ENCODE data around the gene SSBP3. TPM values are rescaled to one million over a fixed set of nuclear protein-coding genes. Genes with fewer than 3 reads are reported as not detected.

The SSBP3 gene
- total RNA-seq, 3 donors from 2014 or later: 21.3 to 28.0 (median 25.6) TPM

GRCh38 chr1:54314696-54315095 is 91.5 kb downstream of the SSBP3 start:
- H3K9me3 ChIP-seq: no peaks in the 10 kb centered on the region
- no peak overlapping the region for H3K4me3 ChIP-seq
- H3K4me1 ChIP-seq: peaks cover 5 to 26% of the 10 kb centered on the region in 2 donors
- no peaks in the 10 kb centered on the region for H3K27me3 ChIP-seq
- TF ChIP-seq POLR2A (IDR thresholded peaks at IDR 0.05) (no peak), POLR2AphosphoS5 (IDR thresholded peaks at IDR 0.05) (no peak)
- no peak for DNase-seq (ENCODE audit: low spot score in 2 of 2)
- H3K27ac ChIP-seq: peak overlapping the region; percentile 41 to 50
- H3K36me3 ChIP-seq: no peaks in the 10 kb centered on the region
- intact Hi-C loops (cut with DNase I; ENCODE audit: low total_unique reads): no loop called here

GRCh38 chr1:54312796-54313316 is 93.3 kb downstream of the SSBP3 start:
- Histone ChIP-seq H3K4me3 (no peak overlapping the region), H3K4me1 (peaks cover 5 to 23% of the 10 kb centered on the region in 2 donors), H3K9me3 (no peaks in the 10 kb centered on the region)

GRCh38 chr1:54311506-54311905 is 94.7 kb downstream of the SSBP3 start:
- no peaks in the 10 kb centered on the region for H3K9me3 ChIP-seq
- intact Hi-C loops (cut with DNase I; ENCODE audit: low total_unique reads): no loop called here
- H3K27me3 ChIP-seq: no peaks in the 10 kb centered on the region
- DNase-seq (ENCODE audit: low spot score in 2 of 2): no peak
- H3K4me1 ChIP-seq: peaks cover 5 to 23% of the 10 kb centered on the region in 2 donors
- H3K4me3 ChIP-seq: no peak overlapping the region
- TF ChIP-seq CTCF (IDR thresholded peaks at IDR 0.05) (no peak), POLR2AphosphoS5 (IDR thresholded peaks at IDR 0.05) (no peak), POLR2A (IDR thresholded peaks at IDR 0.05) (no peak)
- peak overlapping the region in 1 of 2 donors; percentile 49 for H3K27ac ChIP-seq
- no peaks in the 10 kb centered on the region for H3K36me3 ChIP-seq

More at GRCh38 chr1:54312796-54313316, 93.3 kb downstream of the SSBP3 start:
- H3K27me3 ChIP-seq: no peaks in the 10 kb centered on the region
- DNase-seq (ENCODE audit: low spot score in 2 of 2): peak in 1 of 2 donors; percentile 54
- peak overlapping the region; percentile 64 to 90 for H3K27ac ChIP-seq
- TF ChIP-seq POLR2A (IDR thresholded peaks at IDR 0.05) (no peak), POLR2AphosphoS5 (IDR thresholded peaks at IDR 0.05) (peak; percentile 8 to 48 (median 37))
- no peaks in the 10 kb centered on the region for H3K36me3 ChIP-seq
- intact Hi-C loops (cut with DNase I; ENCODE audit: low total_unique reads): no loop called here

- no peak overlapping the region for H3K4me3 ChIP-seq
- no peaks in the 10 kb centered on the region for H3K9me3 ChIP-seq
- DNase-seq (ENCODE audit: low spot score in 2 of 2): no peak
- intact Hi-C loops (cut with DNase I; ENCODE audit: low total_unique reads): no loop called here
- peak overlapping the region in 1 of 2 donors; percentile 49 for H3K27ac ChIP-seq
- H3K27me3 ChIP-seq: no peaks in the 10 kb centered on the region
- no peaks in the 10 kb centered on the region for H3K36me3 ChIP-seq
- peaks cover 5 to 23% of the 10 kb centered on the region in 2 donors for H3K4me1 ChIP-seq
- TF ChIP-seq POLR2A (IDR thresholded peaks at IDR 0.05) (no peak), CTCF (IDR thresholded peaks at IDR 0.05) (no peak), POLR2AphosphoS5 (IDR thresholded peaks at IDR 0.05) (no peak)
These were observed 95.5 kb downstream of the SSBP3 start for GRCh38 chr1:54310439-54311328.

GRCh38 chr1:54309631-54310366 is 96.4 kb downstream of the SSBP3 start:
- intact Hi-C loops (cut with DNase I; ENCODE audit: low total_unique reads): no loop called here
- Histone ChIP-seq H3K4me3 (no peak overlapping the region), H3K27me3 (no peaks in the 10 kb centered on the region), H3K36me3 (no peaks in the 10 kb centered on the region), H3K4me1 (peaks cover 5 to 19% of the 10 kb centered on the region in 2 donors), H3K9me3 (no peaks in the 10 kb centered on the region), H3K27ac (peak overlapping the region; percentile 21 to 50)
- no peak for DNase-seq (ENCODE audit: low spot score in 2 of 2)
- TF ChIP-seq POLR2A (IDR thresholded peaks at IDR 0.05) (no peak), POLR2AphosphoS5 (IDR thresholded peaks at IDR 0.05) (no peak), CTCF (IDR thresholded peaks at IDR 0.05) (no peak)

All from breast epithelium (tissue), 4 donors.